Uterus (tissue), 2 donors: Measurements from ENCODE around the gene PRKX.

Experiments
- POLR2A ChIP-seq, 2 donors: fragments of 450-650 bp; IDR thresholded peaks; one replicate each; pipeline ENCODE4 v1.6.1; 2016; ENCODE audit warnings: antibody characterized with exemption in 2 of 2, mild to moderate bottlenecking in 1 of 2, moderate library complexity in 1 of 2
- TF ChIP-seq, protein P1 (sequence below), 4 experiments: fragments of 200-600 bp in 2 of 4; fragments of 450-650 bp in 2 of 4; sonication (generic) in 2 of 4; IDR thresholded peaks; one replicate each; pipeline ENCODE4 v1.5.1; 2016 to 2019; ENCODE audit warnings: antibody characterized with exemption in 4 of 4, mild to moderate bottlenecking in 2 of 4, moderate library complexity in 1 of 4

- no peak for TF ChIP-seq POLR2A (IDR thresholded peaks at IDR 0.05)
- TF ChIP-seq, protein P1, sequence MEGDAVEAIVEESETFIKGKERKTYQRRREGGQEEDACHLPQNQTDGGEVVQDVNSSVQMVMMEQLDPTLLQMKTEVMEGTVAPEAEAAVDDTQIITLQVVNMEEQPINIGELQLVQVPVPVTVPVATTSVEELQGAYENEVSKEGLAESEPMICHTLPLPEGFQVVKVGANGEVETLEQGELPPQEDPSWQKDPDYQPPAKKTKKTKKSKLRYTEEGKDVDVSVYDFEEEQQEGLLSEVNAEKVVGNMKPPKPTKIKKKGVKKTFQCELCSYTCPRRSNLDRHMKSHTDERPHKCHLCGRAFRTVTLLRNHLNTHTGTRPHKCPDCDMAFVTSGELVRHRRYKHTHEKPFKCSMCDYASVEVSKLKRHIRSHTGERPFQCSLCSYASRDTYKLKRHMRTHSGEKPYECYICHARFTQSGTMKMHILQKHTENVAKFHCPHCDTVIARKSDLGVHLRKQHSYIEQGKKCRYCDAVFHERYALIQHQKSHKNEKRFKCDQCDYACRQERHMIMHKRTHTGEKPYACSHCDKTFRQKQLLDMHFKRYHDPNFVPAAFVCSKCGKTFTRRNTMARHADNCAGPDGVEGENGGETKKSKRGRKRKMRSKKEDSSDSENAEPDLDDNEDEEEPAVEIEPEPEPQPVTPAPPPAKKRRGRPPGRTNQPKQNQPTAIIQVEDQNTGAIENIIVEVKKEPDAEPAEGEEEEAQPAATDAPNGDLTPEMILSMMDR (IDR thresholded peaks at IDR 0.05) = no peak
Observed at GRCh38 chrX:3598709-3599108, 114.7 kb downstream of the PRKX start.
